Immature natural killer cell (primary cell): ENCODE data around the gene TMEM233. TPM values are rescaled to one million over a fixed set of nuclear protein-coding genes. Genes with fewer than 3 reads are reported as not detected.

Source experiments
- DNase-seq, 3 donors: peaks; one replicate each; pipeline ENCODE4 v3.0.0; 2022; ENCODE audit warnings: mixed read lengths in 1 of 3
- H3K27ac Mint-ChIP-seq, 6 donors: one replicate each; pipeline ENCODE4 v1.8.0; 2020; ENCODE audit warnings: mixed read lengths in 6 of 6, mild to moderate bottlenecking in 5 of 6, inconsistent platforms in 4 of 6, moderate library complexity in 3 of 6
- H3K27me3 Mint-ChIP-seq, 3 donors: one replicate each; pipeline ENCODE4 v1.8.0; 2020 to 2021; ENCODE audit warnings: low read depth in 3 of 3, mild to moderate bottlenecking in 3 of 3, mixed read lengths in 3 of 3, moderate library complexity in 3 of 3, inconsistent platforms in 1 of 3
- H3K36me3 Mint-ChIP-seq, 3 donors: one replicate each; pipeline ENCODE4 v1.8.0; 2020; ENCODE audit warnings: mixed read lengths in 3 of 3, inconsistent platforms in 2 of 3, mild to moderate bottlenecking in 2 of 3
- H3K4me1 Mint-ChIP-seq, 2 donors: one replicate each; pipeline ENCODE4 v1.8.0; 2020; ENCODE audit warnings: inconsistent platforms in 2 of 2, mild to moderate bottlenecking in 2 of 2, mixed read lengths in 2 of 2, moderate library complexity in 1 of 2
- H3K4me3 Mint-ChIP-seq, 5 donors: one replicate each; pipeline ENCODE4 v1.8.0; 2020; ENCODE audit warnings: mild to moderate bottlenecking in 5 of 5, mixed read lengths in 5 of 5, inconsistent platforms in 3 of 5, moderate library complexity in 3 of 5
- H3K9me3 Mint-ChIP-seq, 6 donors: one replicate each; pipeline ENCODE4 v1.8.0; 2020; ENCODE audit warnings: mild to moderate bottlenecking in 6 of 6, mixed read lengths in 6 of 6, inconsistent platforms in 4 of 6, moderate library complexity in 3 of 6
- polyA plus RNA-seq, 3 donors: library from polyadenylated mRNA; unstranded; fragments of 300-500 nt; fragmentation: Illumina TruSeq; gene quantifications; one replicate each; pipeline ENCODE4 v1.2.3, GENCODE V29; 2021

The TMEM233 gene
- polyA plus RNA-seq, 3 donors from 2014 or later = not detected

GRCh38 chr12:119683413-119683812 lies 89.8 kb downstream of the TMEM233 start:
- no peak overlapping the region for H3K4me3 Mint-ChIP-seq
- H3K27me3 Mint-ChIP-seq = no peaks in the 10 kb centered on the region
- H3K27ac Mint-ChIP-seq = peak overlapping the region in 1 of 6 donors; percentile 70
- H3K36me3 Mint-ChIP-seq = peaks cover 14 to 19% (median 18%) of the 10 kb centered on the region in 3 donors
- no peak for DNase-seq
- peaks cover 2 to 16% of the 10 kb centered on the region in 2 donors for H3K4me1 Mint-ChIP-seq
- H3K9me3 Mint-ChIP-seq = no peaks in the 10 kb centered on the region

GRCh38 chr12:119683816-119684215 lies 90.2 kb downstream of the TMEM233 start:
- Mint-ChIP-seq H3K9me3 (no peaks in the 10 kb centered on the region), H3K4me3 (no peak overlapping the region), H3K27me3 (no peaks in the 10 kb centered on the region), H3K27ac (no peak overlapping the region), H3K36me3 (peaks cover 13 to 15% (median 15%) of the 10 kb centered on the region in 3 donors), H3K4me1 (peaks cover 2 to 16% of the 10 kb centered on the region in 2 donors)
- DNase-seq = no peak

- H3K4me3 Mint-ChIP-seq = no peak overlapping the region
- peaks cover 2 to 16% of the 10 kb centered on the region in 2 donors for H3K4me1 Mint-ChIP-seq
- H3K36me3 Mint-ChIP-seq = peaks cover 7 to 9% (median 9%) of the 10 kb centered on the region in 3 donors
- DNase-seq = no peak
- H3K27ac Mint-ChIP-seq = peak overlapping the region in 1 of 6 donors; percentile 19
- peaks cover 0 to 1% (median 0%) of the 10 kb centered on the region in 3 donors for H3K27me3 Mint-ChIP-seq
- H3K9me3 Mint-ChIP-seq = no peaks in the 10 kb centered on the region
Observed at GRCh38 chr12:119684711-119685369, 91.3 kb downstream of the TMEM233 start.

GRCh38 chr12:119685375-119685774 lies 91.8 kb downstream of the TMEM233 start:
- Mint-ChIP-seq H3K4me1 (peaks cover 2 to 16% of the 10 kb centered on the region in 2 donors), H3K4me3 (no peak overlapping the region), H3K27me3 (peaks cover 0 to 1% (median 0%) of the 10 kb centered on the region in 3 donors), H3K27ac (no peak overlapping the region), H3K36me3 (peaks cover 3 to 9% (median 4%) of the 10 kb centered on the region in 3 donors), H3K9me3 (no peaks in the 10 kb centered on the region)
- DNase-seq = no peak

- Mint-ChIP-seq H3K4me3 (no peak overlapping the region), H3K4me1 (peaks cover 2 to 16% of the 10 kb centered on the region in 2 donors), H3K27ac (no peak overlapping the region), H3K36me3 (peaks cover 0 to 9% (median 3%) of the 10 kb centered on the region in 3 donors), H3K27me3 (peaks cover 0 to 1% (median 0%) of the 10 kb centered on the region in 3 donors), H3K9me3 (no peaks in the 10 kb centered on the region)
- no peak for DNase-seq
Observed at GRCh38 chr12:119686355-119686754, 92.8 kb downstream of the TMEM233 start.

GRCh38 chr12:119686776-119687175 lies 93.2 kb downstream of the TMEM233 start:
- Mint-ChIP-seq H3K4me3 (no peak overlapping the region), H3K9me3 (no peaks in the 10 kb centered on the region), H3K4me1 (peaks cover 2 to 16% of the 10 kb centered on the region in 2 donors), H3K27ac (no peak overlapping the region), H3K27me3 (peaks cover 0 to 1% (median 0%) of the 10 kb centered on the region in 3 donors), H3K36me3 (peaks cover 0 to 9% (median 3%) of the 10 kb centered on the region in 3 donors)
- DNase-seq = no peak

- peaks cover 0 to 9% (median 0%) of the 10 kb centered on the region in 3 donors for H3K36me3 Mint-ChIP-seq
- H3K4me1 Mint-ChIP-seq = peaks cover 0 to 10% of the 10 kb centered on the region in 2 donors
- H3K27me3 Mint-ChIP-seq = peaks cover 0 to 1% (median 0%) of the 10 kb centered on the region in 3 donors
- no peaks in the 10 kb centered on the region for H3K9me3 Mint-ChIP-seq
- H3K4me3 Mint-ChIP-seq = no peak overlapping the region
- H3K27ac Mint-ChIP-seq = no peak overlapping the region
- DNase-seq = no peak
Observed at GRCh38 chr12:119687406-119687805, 93.8 kb downstream of the TMEM233 start.

- Mint-ChIP-seq H3K36me3 (peaks cover 0 to 9% (median 0%) of the 10 kb centered on the region in 3 donors), H3K27ac (no peak overlapping the region), H3K4me1 (peaks cover 0 to 5% of the 10 kb centered on the region in 2 donors), H3K9me3 (no peaks in the 10 kb centered on the region), H3K27me3 (peaks cover 0 to 1% (median 0%) of the 10 kb centered on the region in 3 donors), H3K4me3 (no peak overlapping the region)
- no peak for DNase-seq
Observed at GRCh38 chr12:119687879-119688278, 94.3 kb downstream of the TMEM233 start.

GRCh38 chr12:119689935-119690500 lies 96.4 kb downstream of the TMEM233 start:
- Mint-ChIP-seq H3K4me1 (no peaks in the 10 kb centered on the region), H3K27ac (no peak overlapping the region), H3K36me3 (peaks cover 0 to 5% (median 0%) of the 10 kb centered on the region in 3 donors), H3K4me3 (no peak overlapping the region), H3K9me3 (no peaks in the 10 kb centered on the region), H3K27me3 (peaks cover 0 to 1% (median 0%) of the 10 kb centered on the region in 3 donors)
- no peak for DNase-seq

GRCh38 chr12:119691202-119691810 lies 97.7 kb downstream of the TMEM233 start:
- no peak for DNase-seq
- no peak overlapping the region for H3K27ac Mint-ChIP-seq
- H3K36me3 Mint-ChIP-seq = peaks cover 0 to under 1% (median 0%) of the 10 kb centered on the region in 3 donors
- no peaks in the 10 kb centered on the region for H3K9me3 Mint-ChIP-seq
- H3K4me3 Mint-ChIP-seq = no peak overlapping the region
- H3K4me1 Mint-ChIP-seq = no peaks in the 10 kb centered on the region
- peaks cover 0 to 1% (median 0%) of the 10 kb centered on the region in 3 donors for H3K27me3 Mint-ChIP-seq

- H3K4me3 Mint-ChIP-seq = no peak overlapping the region
- H3K27ac Mint-ChIP-seq = no peak overlapping the region
- peaks cover 0 to 1% (median 0%) of the 10 kb centered on the region in 3 donors for H3K27me3 Mint-ChIP-seq
- no peaks in the 10 kb centered on the region for H3K4me1 Mint-ChIP-seq
- no peaks in the 10 kb centered on the region for H3K36me3 Mint-ChIP-seq
- H3K9me3 Mint-ChIP-seq = no peaks in the 10 kb centered on the region
- DNase-seq = no peak
Observed at GRCh38 chr12:119692410-119692809, 98.8 kb downstream of the TMEM233 start.
